Activated CD4-positive, alpha-beta T cell treated with anti-CD3 and anti-CD28 coated beads, Interleukin-2, amount 50 U/mL, for 1 hour (primary cell): ENCODE results near the gene MSI2.
"Not testable (repeated sequence)": the region's sequence is repeated elsewhere in the genome, so short reads cannot be mapped to it uniquely, and the experiment has no call there.

Source experiments
- DNase-seq: peaks from one replicate; pipeline ENCODE4 v3.0.0-alpha.2; 2020

The MSI2 gene

DNA sequence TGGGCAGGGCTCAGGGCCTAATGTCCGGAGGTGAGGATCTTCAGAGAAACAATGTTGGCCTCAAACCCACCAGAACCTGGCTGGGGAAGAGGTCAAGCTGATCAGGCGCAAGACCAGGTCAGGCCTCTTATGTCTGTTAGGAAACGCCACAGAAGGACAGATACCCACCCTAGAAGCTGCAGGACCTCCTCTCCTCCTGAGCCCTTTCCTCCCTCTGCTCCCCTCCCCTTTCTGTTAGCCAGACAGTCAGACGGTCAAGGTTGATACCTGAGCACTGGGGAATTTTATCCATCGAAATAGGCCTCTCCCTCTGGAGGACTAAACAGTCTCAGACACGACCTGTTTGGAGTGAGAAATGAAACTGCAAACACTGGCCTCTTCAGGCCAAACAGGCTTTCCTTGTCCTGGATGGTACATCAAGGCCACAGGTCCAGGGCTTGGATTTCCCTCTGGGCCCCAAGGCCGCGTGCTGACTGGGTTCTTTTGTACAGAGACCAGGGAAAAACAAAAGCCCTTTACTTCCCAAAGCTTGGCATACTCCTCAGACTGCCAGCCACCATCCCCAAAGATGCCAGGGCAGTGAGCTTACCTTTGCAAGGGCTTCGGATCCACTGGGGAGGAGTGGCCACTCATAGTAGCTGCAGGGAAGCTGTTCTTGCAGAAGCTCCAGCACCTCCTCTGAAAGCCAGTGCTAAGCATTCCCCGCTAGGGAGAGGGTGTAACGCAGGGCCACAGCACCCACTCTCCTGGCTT is 353.0 kb downstream of the MSI2 start:
- DNase-seq: no peak

DNA sequence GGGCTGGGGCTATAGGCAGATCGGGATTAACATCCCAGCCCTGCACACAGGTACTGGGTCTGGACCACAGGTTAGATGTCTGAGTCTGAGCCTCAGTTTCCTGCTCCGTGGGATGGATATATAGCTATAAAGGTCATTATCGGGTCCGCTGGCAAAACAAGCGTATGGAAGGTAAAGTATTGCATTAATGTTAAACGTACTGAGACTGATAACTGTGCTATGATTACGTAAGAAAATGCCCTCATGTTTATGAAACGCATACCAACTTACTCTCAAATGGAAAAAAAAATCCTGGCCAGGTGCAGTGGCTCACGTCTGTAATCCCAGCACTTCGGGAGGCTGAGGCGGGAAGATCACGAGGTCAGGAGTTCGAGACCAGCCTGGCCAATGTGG is 353.6 kb downstream of the MSI2 start:
- no peak for DNase-seq

DNA sequence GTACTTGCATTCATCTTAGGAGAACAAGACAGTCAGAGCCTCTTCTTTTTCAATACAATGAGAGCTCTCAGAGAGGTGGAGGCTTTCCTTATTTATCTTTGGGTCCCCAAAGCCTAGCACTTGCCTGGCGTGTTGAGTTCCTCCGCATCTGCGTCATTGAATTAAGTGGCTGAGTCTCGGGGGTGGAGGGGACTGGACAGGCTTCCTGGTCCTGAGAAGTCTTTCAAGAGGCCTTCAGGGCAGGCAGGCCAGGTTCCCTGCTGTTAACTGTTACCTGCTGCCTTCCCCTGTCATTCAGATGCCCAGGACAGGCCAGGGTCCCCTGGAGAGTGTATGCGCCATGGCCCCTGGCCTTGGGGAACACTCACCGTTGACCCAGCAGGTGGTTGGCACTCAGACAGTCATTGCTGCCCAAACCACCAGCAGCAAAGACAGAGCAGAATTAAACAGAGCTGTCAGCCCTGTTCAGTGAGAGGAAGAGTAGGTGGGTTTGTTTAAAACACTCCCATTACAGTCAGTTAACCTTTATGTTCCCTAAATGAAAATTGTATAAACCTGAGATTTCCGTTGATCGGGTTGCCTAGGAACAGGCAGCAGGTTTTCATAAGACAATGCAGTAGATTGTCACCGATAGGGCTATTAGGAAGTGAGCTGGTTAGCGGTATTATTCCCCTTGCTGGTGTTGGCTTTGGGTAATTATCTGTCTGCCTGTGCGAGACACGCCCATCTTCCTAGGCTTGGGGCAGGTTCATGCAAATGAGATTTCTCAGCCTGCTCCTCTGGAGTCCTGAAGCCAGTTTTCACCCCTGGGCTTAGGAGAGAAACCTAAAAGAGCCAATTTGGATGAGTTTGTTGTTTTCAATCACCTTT is 356.1 kb downstream of the MSI2 start:
- peak; percentile 20 for DNase-seq

DNA sequence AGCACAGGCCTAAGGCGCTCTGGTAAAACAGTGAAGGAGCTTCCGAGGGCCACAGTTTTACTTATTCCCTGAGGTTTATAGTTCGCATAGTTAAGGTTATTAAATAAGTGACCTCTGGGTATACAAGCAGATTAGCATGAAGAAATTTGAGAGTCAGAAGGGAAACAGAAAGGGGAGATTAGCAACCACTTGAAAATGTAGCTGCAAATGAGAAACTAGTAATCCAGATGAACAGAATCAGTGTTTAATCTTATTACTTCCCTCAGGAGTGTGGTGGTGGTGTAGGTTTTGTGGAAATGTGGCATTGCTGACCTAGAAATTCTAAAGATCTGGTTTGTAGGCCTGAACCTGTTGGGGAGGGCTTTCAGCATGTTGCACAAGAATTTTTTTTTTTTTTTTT is 358.4 kb downstream of the MSI2 start:
- no peak for DNase-seq

DNA sequence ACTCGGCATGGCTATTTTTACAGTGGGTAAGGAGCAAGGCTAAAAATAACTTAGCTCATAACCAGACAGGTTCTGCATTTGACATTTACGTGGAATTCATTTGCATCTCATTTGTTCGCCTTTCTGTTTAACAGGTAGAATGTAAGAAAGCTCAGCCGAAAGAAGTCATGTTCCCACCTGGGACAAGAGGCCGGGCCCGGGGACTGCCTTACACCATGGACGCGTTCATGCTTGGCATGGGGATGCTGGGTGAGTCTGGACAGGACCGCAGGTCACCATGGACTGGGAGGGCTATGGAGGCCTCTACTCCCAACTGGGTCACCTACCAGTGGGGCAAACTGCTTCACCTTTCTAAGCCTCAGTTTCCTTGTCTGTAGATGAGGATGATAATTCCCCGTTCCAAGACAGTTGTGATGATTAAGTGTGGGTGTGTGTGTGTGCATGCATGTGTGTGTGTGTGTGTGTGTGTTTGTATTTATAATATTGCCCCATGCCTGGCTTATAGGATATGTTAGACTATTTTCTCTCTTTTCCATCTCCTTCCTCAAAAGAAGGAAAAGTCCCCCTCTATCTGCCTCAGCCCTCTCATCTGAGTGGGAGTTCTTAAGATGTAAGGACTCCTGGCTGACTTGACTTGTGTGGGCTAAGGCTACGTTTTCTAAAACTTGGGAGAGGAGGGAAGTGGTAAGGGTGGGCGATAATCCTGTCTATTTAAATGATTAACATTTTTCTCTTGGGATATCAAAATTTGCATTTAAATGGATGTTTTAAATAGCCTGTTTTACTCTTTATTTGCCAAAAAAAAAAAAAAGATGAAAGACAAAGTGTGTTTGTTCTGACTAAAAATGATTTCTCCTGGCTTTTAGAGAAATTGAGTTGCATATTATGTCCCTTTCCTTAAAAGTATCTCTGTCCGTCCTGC is 359.8 kb downstream of the MSI2 start:
- no peak for DNase-seq

DNA sequence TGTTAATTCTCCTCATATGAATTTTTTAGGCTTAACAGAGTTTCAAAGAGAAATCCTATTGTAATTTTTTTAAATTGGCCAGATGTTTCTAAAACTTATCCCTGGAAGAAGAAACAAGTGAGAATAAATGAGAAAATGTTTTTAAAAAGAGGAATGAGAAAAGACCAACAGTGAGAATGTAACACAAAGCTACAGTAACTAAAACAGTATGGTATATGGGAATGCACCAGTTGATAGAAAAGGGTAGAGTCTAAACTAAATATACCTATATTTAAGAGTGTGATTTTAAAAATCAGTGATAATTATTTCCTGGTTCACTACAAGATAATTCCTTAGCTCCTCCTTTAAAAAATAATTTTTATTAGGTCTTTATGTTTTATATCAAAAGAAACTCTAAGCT is 360.9 kb downstream of the MSI2 start:
- DNase-seq: no peak

DNA sequence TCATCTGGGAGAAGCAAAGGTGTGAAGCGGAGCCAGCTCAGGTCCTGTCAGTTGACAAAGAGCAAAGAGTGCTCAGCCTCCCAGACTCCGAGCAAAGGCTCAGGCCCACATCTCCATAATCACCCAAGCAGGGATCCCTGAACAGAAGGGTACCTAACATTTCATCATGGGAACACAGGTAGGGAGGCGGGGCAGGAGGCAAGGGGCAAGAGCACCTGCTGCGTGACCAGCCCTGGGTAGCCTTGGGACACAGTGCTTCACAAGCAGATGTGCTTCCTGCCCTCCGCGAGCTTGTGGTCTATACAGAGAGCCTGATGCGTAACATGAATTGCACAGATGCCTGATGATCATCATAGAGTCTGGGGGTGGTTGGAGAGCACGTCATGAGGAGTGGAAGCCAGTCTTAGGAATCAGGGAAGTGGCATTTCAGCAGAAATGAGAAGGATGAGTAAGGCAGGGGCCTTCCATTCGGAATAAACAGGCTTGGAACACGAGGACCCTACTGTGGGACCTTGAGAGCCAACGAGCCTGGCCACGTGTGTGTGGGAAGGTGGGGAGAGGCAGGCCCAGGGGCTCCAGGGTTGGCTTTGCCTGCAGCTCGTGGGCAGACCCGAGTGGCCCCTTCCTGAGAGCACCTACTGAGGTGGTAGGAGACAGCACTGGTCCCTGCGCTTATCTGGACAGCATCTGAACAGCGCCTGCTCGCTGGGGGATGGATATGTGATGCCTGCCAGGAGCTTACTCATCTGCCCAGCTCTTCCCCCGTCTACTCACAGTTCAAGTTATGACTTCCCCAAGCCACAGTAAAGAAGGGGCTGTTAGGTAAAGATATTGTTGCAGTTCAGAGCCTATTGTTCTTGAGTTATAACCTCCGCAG is 363.0 kb downstream of the MSI2 start:
- DNase-seq: no peak

DNA sequence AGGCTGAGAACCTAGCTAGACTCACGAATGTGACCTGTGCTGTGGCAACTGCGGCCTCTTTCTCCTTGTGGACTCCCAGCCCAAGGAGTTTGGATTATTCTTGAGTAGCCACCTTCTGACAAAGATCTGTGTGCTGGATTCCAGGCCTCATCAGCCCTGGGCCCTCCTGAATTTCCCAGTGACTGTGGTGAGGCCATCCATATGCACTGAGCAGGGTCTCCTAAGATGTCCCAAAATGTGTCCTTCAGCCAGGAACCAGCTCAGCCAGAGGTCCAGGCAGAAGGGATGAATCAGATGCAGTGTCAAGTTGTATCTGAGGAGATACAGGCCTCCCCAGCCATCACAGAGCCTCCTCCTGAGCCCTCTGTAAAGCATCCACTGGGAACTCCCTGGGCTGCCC is 364.3 kb downstream of the MSI2 start:
- DNase-seq: no peak

DNA sequence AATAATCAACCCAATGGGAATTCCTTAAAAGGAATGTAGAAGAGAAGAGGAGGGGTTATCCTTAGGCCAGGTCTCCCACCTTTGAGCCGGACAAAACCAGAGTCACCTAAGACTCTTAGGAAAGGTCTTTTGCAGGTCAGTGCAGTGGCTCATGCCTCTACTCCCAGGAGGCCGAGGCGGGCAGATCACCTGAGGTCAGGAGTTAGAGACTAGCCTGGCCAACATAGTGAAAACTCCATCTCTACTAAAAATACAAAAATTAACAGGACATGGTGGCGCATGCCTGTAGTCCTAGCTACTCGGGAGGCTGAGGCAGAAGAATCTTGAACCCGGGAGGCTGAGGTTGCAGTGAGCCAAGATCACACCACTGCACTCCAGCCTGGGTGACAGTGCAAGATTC is 365.5 kb downstream of the MSI2 start:
- not testable (repeated sequence) for DNase-seq

DNA sequence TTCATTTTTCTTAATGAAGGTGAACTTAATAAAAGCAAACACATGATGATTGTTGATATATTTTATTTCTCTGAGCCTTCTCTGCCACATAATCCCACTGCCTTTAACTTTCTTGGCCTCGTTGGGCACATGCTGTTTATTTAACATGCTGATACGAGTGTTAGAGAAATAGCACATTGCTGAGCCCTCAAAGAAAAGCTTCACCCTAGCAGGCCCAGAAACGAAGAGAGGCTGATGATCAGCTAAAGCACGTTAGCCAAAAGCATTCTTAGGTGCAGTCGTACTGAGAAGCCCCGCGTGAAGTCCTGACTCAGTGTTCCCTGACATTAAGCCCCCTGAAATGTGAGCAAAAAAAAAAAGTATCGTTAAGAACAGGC is 366.0 kb downstream of the MSI2 start:
- no peak for DNase-seq

DNA sequence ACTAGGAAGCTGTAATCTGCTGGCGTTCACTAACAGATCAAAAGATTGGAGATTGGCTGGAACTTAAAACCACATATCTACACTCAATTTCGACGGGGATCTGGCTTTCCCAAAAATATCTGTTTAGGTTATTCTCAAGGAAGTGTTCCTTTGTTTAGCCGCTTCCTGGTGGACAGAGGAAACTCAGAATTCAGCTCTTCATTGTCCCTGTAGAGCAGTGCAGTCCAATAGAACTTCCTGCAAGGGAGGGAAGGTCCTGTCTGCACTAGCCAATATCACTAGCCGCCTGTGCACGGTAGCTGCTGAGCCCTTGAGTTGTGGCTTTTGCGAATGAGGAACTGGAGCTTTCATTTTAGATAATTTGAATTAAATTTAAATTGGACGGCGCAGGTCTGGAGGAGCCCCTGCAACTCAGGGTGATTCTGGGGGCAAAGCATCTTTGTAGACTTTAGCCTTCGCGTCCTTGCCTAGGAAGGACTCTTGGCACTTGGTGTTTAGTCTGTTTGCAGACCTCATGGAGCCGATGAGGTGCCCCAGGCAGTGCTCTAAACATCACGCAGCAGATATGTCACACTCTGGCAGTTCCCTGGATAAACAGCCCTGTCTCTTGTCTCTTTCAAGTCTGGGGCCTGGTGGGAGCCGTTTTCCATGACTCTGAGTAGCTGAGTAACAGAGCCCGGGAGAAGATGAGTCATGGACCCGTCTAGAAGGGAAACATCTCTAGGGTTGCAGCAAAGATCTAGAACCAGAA is 366.5 kb downstream of the MSI2 start:
- no peak for DNase-seq

DNA sequence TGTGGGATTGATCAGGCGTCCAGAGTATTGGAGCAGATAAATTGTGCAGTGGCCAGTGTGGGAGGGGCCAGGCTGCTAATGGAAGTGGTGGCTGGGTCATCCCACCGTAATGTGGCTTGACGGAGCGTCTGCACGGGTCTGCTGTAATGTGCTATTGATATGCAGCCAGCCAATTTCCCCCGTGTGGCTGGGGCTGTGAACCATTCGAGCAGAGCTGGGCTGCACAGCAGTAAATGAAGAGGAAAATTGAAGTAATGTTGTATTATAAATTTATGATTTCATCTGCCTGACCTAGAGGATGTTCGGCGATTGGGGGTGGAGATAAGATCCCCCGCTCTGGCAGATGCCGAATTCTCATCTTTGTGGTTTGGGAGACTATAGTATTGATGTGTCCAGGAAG is 367.3 kb downstream of the MSI2 start:
- no peak for DNase-seq

DNA sequence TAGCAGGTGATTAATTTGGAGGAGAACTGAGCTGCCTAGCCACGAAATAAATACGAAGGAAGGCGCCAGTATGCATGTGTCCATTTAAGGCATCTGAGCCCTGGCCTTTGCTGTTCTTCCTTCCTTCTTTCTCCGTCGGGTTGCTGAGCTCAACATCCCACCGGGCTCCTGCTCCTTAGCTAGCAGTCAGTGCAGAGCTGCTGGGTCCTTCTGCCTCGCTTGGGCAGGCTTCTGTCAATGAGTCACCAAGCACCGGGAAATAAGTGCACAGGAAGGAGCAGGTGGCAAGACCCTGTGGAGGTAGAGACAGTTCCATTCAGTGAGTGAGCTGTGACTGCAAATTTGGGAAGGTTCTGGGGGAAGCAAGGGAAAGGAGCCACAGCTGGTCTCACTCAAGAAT is 368.1 kb downstream of the MSI2 start:
- DNase-seq: no peak

DNA sequence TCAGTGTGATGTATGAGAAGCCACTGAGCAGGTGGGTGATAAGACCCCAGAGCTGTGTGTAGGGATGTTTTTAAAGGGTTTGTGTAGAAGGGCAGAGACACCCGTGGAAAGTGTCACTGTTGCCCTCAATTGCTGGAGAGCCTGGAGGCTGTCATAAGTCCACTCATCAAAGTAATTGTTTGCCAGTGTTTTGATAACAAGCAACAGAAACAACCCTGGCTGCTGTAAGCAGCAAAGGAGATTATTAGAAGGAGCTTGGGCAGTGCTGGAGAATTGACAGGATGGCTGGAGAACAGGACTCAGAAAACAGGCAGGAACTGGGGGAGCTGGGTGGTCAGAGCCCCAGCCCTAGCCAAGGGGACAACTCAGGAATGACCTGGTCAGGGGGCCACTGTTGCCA is 369.2 kb downstream of the MSI2 start:
- no peak for DNase-seq

DNA sequence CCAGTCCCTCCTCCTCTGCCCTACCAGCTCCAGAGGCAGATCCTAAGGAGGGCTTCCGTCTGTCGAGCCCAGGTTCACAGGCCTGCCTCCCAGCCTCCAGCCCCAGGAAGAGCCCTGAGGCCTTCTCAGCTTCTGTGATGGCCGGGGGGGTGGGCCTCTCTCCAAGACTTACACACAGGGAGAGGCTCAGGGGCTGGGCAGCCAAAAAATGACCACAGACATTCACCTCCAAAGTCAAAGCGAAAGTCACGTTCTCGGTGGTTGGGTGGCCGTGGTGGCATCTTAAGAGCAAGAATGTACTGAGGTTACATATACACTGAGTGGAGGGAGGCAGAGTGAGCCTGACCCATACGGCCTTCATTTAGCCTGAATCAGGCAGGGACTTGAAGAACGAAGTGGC is 369.6 kb downstream of the MSI2 start:
- DNase-seq: no peak

DNA sequence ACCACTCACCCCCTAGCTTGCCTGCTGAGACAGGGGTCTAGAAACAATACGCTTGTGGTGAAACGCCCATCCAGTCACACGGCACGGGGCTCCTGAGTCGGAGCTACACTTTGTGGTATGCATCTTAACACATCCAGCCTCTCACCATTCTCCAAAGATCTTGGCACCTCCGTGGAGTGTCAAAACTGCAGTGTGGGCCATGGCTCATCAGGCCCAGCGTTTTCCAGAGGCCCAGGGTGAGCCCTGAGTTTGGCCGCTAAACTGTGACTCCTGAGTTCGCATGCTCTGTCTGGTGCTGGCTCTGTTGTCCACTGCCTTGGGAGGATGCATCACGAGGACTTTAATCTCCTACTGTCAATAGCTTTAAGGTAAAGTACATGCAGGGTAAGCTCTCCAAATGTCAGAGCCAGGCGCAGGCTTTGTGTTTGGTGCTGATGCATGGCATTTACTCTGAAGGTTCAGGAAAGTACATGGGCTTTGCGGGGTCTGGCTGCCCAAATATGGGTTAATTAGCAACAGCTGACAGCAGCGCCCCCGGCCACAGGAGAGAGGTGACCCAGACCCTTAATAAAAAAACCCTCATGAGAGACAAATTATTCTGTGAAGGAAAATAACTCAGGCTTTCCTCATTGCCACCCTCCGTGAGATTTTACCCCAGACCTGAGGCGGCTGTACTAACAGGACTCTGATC is 370.3 kb downstream of the MSI2 start:
- DNase-seq: no peak

DNA sequence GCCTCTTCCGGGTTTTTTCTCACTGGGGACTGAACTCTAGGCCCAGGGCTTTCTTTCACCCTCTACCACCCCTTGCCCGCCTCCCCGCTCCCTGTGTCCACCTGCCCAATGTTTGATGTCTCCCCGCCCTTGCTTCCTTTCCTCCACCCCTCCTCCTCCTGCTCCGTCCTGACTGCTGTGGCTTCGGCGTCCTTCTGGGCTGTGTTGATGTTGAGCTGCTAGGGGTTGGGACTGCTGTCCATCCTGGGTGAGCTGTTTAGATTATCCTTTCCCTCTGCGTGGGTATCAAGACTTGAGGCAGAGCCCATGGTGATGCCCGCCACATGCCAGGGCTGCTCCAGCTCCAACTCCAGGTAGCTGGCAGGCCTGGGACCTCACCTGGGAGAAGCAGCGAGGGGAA is 371.3 kb downstream of the MSI2 start:
- no peak for DNase-seq

DNA sequence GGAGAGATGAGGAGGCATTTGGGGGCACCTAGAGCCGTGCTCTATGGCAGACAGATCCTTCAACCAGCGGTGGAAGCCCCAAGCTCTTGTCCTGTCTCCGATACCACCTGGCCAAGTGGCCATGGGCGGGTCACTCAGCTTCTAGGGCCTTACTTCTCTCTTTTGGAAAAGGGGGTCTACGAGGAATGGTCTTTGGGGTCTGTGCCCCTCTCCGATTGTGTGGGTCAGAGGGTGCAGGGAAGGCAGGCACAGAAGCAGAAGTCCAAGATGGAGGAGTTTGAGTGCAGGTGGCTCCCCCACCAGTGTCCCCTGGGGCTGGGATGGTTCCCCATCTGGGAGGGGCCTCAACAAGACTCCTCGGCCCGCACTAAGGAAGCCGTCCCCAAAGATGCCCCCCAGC is 372.1 kb downstream of the MSI2 start:
- DNase-seq: no peak

DNA sequence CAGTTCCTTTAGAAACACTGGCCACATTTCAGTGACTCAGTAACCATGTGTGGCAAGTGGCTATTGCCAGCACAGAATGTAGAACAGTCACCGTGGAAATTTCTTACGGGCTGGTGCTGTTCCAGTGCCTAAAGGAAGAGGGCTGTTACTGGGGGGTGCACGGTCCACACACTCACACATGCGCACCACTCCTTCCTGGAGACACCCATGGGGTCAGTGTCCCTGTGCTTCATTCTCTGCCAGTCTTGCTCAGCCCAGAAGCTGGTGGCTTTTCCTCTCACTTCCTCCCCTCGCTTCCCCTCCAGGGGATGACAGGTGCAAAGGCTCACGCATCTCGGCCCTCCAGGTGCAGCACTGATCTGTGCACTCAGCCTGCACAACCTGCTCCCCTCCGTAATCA is 373.1 kb downstream of the MSI2 start:
- no peak for DNase-seq

DNA sequence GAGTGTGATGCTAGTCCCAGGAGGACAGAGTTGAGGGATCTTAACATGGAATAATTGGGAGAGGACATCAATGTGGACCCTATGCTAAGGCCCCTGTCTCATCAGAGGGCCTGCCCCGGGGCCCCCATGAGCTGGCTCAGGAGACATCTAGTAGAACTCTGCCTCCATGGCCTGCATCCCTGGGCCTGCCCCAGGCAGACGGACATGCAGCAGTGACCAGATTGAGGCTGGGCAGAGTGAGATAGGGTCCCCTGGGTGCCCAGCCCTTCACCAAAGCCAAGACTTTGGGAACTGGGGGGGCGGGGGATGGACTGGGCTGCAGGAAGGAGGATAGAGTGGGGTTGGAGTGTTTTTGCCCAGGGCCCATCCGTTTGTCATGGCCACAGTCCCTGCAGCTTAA is 373.6 kb downstream of the MSI2 start:
- no peak for DNase-seq

DNA sequence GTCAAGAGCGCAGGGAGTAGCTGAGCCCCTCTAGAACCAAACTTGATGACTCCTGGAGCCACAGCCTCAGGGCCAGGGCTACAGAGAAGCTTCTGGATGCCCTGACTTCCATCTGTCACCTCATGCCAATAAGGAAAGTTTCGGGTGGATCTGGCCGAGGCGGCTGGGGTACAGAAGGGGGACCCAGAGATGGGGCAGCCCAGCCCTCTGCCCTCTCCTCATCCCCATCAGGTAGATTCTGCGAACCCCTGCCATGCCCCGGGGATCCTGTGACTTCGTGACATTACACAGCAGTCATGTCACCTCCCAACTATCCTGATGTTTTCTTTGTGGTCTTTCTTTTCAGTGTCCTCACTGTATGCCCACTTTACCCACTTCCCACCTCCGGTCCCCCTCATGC is 374.4 kb downstream of the MSI2 start:
- no peak for DNase-seq
